ENCODE measurements around the gene HUNK.

The HUNK gene

DNA sequence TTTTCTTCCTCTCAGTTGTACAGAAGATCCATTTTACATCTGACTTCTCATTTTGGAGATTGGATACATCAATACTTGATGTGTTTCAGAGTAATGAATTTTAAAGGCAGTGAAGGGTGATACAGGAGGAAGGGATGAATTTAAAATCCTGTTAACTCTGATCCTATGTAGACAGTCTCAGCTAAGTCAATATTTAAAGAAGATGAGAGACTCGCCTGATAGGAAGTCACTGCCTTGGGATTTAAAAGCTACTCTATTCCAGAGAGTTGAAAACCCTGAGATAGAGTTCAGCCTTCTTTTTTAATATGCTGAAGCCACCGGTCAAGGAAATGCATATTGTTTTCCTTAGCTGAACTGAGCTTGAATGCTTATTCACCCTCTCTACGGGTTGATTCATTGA, 42.7 kb downstream of the HUNK start:
- TF ChIP-seq, protein P1, sequence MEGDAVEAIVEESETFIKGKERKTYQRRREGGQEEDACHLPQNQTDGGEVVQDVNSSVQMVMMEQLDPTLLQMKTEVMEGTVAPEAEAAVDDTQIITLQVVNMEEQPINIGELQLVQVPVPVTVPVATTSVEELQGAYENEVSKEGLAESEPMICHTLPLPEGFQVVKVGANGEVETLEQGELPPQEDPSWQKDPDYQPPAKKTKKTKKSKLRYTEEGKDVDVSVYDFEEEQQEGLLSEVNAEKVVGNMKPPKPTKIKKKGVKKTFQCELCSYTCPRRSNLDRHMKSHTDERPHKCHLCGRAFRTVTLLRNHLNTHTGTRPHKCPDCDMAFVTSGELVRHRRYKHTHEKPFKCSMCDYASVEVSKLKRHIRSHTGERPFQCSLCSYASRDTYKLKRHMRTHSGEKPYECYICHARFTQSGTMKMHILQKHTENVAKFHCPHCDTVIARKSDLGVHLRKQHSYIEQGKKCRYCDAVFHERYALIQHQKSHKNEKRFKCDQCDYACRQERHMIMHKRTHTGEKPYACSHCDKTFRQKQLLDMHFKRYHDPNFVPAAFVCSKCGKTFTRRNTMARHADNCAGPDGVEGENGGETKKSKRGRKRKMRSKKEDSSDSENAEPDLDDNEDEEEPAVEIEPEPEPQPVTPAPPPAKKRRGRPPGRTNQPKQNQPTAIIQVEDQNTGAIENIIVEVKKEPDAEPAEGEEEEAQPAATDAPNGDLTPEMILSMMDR (IDR thresholded peaks at IDR 0.05; ENCODE audit: extremely low read depth, insufficient read depth, missing control alignments): no peak
- no peak for DNase-seq (ENCODE audit: low spot score)
- in situ Hi-C loops (cut with MboI; ENCODE audit: low pct_unique_long_range_greater_than_20kb, low sequenced_read_pairs, unreplicated experiment): no loop called here

GRCh38 chr21:31917108-31917507, 44.3 kb downstream of the HUNK start:
- no peak for DNase-seq (ENCODE audit: low spot score)
- in situ Hi-C loops (cut with MboI; ENCODE audit: low pct_unique_long_range_greater_than_20kb, low sequenced_read_pairs, unreplicated experiment): no loop called here
- TF ChIP-seq, protein P1 (IDR thresholded peaks at IDR 0.05; ENCODE audit: extremely low read depth, insufficient read depth, missing control alignments): no peak

DNA sequence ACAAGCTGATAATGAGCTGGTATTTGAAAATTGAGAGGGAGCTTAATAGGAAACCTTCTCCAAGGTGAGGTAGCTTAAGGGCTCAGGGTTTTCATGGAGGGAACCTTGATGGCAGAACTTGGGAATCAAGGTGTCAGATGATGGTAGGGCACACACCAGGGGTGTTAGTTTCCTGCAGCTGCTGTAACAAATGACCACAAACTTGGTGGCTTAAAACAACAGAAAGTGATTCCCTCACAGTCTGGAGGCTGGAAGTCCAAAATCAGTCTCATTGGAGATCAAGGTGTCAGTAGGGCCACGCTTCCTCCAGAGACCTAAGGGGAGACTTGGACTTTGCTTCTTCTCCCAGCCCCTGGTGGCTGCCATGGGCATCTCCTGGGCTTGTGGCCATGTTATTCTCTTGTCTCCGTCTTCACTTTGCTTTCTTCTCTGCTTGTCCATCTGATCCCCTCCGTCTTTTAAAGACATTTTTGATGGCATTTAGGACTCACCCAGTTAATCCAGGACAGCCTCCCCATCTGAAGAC, 45.5 kb downstream of the HUNK start:
- in situ Hi-C loops (cut with MboI; ENCODE audit: low pct_unique_long_range_greater_than_20kb, low sequenced_read_pairs, unreplicated experiment): no loop called here
- TF ChIP-seq, protein P1 (IDR thresholded peaks at IDR 0.05; ENCODE audit: extremely low read depth, insufficient read depth, missing control alignments): no peak
- DNase-seq (ENCODE audit: low spot score): no peak

DNA sequence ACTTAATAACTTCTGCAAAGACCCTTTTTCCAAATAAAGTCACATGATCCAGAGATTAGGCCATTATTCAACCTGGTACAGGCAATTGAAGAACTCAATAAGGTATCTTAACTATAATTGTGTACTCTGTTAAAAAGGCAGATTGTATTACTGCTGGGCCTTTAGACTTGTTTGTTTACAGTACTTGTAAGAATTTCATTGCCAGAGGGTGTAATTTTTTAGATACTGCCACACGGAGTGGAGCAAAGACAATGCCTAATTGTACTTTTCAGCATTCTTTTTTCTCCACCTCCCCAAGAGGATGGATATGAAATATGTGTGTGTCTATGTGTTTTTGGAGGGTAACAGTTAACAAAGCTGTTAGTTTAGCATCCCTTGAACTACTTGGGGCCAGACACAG, 47.5 kb downstream of the HUNK start:
- DNase-seq (ENCODE audit: low spot score): no peak
- in situ Hi-C loops (cut with MboI; ENCODE audit: low pct_unique_long_range_greater_than_20kb, low sequenced_read_pairs, unreplicated experiment): no loop called here
- TF ChIP-seq, protein P1 (IDR thresholded peaks at IDR 0.05; ENCODE audit: extremely low read depth, insufficient read depth, missing control alignments): no peak

GRCh38 chr21:31921079-31921478, 48.3 kb downstream of the HUNK start:
- no peak for DNase-seq (ENCODE audit: low spot score)
- in situ Hi-C loops (cut with MboI; ENCODE audit: low pct_unique_long_range_greater_than_20kb, low sequenced_read_pairs, unreplicated experiment): no loop called here
- TF ChIP-seq, protein P1 (IDR thresholded peaks at IDR 0.05; ENCODE audit: extremely low read depth, insufficient read depth, missing control alignments): no peak

- in situ Hi-C loops (cut with MboI; ENCODE audit: low pct_unique_long_range_greater_than_20kb, low sequenced_read_pairs, unreplicated experiment): no loop called here
- DNase-seq (ENCODE audit: low spot score): no peak
- TF ChIP-seq, protein P1 (IDR thresholded peaks at IDR 0.05; ENCODE audit: extremely low read depth, insufficient read depth, missing control alignments): no peak
Measured at GRCh38 chr21:31922881-31923280, 50.1 kb downstream of the HUNK start.

DNA sequence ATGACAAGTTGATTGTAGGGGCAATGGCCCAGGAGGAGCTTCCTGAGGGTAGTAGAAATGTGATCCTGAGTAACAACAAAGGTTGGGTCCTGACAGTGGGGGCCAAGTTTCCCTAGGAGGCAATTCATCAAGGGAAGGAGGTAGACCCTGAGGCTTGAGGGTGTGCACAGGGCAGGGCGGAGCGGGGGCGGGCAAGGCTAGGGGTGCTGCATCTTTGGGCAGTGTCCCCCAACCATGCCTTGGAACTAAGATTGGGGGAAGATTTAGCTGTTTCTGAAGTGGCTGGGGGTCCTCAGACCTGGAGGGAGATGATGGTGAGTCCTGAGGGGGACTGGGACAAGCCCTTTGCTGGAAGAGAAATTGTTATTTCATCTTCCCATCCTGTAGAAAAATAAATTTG, 50.9 kb downstream of the HUNK start:
- no peak for DNase-seq (ENCODE audit: low spot score)
- in situ Hi-C loops (cut with MboI; ENCODE audit: low pct_unique_long_range_greater_than_20kb, low sequenced_read_pairs, unreplicated experiment): no loop called here
- TF ChIP-seq, protein P1 (IDR thresholded peaks at IDR 0.05; ENCODE audit: extremely low read depth, insufficient read depth, missing control alignments): no peak
